DOHH2 (cell line): ENCODE results near the gene PIAS2.

Experiments
- H3F3A ChIP-seq: fragments of 200-600 bp; sonication (generic), shearing (Covaris generic); 2 replicates; pipeline ENCODE4 v1.6.0; 2016; ENCODE audit warnings: antibody characterized with exemption, mild to moderate bottlenecking; ENCODE audit not compliant: control insufficient read depth, insufficient read depth
- H3K27ac ChIP-seq: fragments of 200-600 bp; sonication (generic); 2 replicates; pipeline ENCODE4 v1.5.1; 2014; ENCODE audit warnings: low read depth, mild to moderate bottlenecking, low read length, moderate library complexity
- H3K27me3 ChIP-seq: fragments of 200-600 bp; sonication (generic); 2 replicates; pipeline ENCODE4 v1.6.1; 2014; ENCODE audit warnings: mild to moderate bottlenecking, low read length, mixed read lengths; ENCODE audit not compliant: control insufficient read depth
- H3K36me3 ChIP-seq: fragments of 200-600 bp; sonication (generic); 2 replicates; pipeline ENCODE4 v1.6.1; 2014; ENCODE audit warnings: mild to moderate bottlenecking, low read length, moderate library complexity, mixed read lengths; ENCODE audit not compliant: control insufficient read depth
- H3K4me1 ChIP-seq: fragments of 200-600 bp; sonication (generic); 2 replicates; pipeline ENCODE4 v1.6.1; 2014; ENCODE audit warnings: mild to moderate bottlenecking, low read length, mixed read lengths; ENCODE audit not compliant: control insufficient read depth
- H3K4me2 ChIP-seq: fragments of 200-600 bp; sonication (generic); 2 replicates; pipeline ENCODE4 v1.6.0; 2014; ENCODE audit warnings: mild to moderate bottlenecking, low read length, moderate library complexity
- H3K4me3 ChIP-seq: fragments of 200-600 bp; sonication (generic); 2 replicates; pipeline ENCODE4 v1.5.1; 2014; ENCODE audit warnings: mild to moderate bottlenecking, low read length, mixed read lengths
- H3K79me2 ChIP-seq: fragments of 200-600 bp; sonication (generic); 2 replicates; pipeline ENCODE4 v1.6.1; 2014; ENCODE audit warnings: mild to moderate bottlenecking, low read length, mixed read lengths; ENCODE audit not compliant: control insufficient read depth
- H3K9me2 ChIP-seq: fragments of 200-600 bp; sonication (generic); replicated peaks from 2 replicates; pipeline ENCODE4 v1.6.1; 2014; ENCODE audit warnings: mild to moderate bottlenecking, low read length, mixed read lengths; ENCODE audit not compliant: control insufficient read depth
- H3K9me3 ChIP-seq: fragments of 200-600 bp; sonication (generic); 2 replicates; pipeline ENCODE4 v1.6.1; 2014; ENCODE audit warnings: antibody characterized with exemption, low read length, mixed read lengths; ENCODE audit not compliant: control insufficient read depth, insufficient read depth
- H4K20me1 ChIP-seq: fragments of 200-600 bp; sonication (generic); 2 replicates; pipeline ENCODE4 v1.6.0; 2014; ENCODE audit warnings: low read depth, mild to moderate bottlenecking, antibody characterized with exemption, low read length, moderate library complexity; ENCODE audit not compliant: control insufficient read depth, insufficient read depth
- CTCF ChIP-seq: fragments of 200-600 bp; sonication (generic); IDR thresholded peaks from one replicate; pipeline ENCODE4 v1.5.1; 2014; ENCODE audit warnings: antibody characterized with exemption, mild to moderate bottlenecking, low read depth, low read length; ENCODE audit not compliant: poor library complexity, severe bottlenecking
- EZH2phosphoT487 ChIP-seq: fragments of 200-600 bp; sonication (generic); IDR thresholded peaks from 2 replicates; pipeline ENCODE4 v1.6.1; 2017; ENCODE audit warnings: borderline replicate concordance, mild to moderate bottlenecking, antibody characterized with exemption, low read length, moderate library complexity, mixed read lengths

The PIAS2 gene

GRCh38 chr18:46756025-46756558 lies 161.2 kb downstream of the PIAS2 start:
- no peak overlapping the region for H3K27ac ChIP-seq
- H3K4me3 ChIP-seq: no peak overlapping the region
- TF ChIP-seq CTCF: no peak

GRCh38 chr18:46755315-46756024 lies 161.8 kb downstream of the PIAS2 start:
- H3K4me3 ChIP-seq: no peak overlapping the region
- H3K9me2 ChIP-seq: no peaks in the 10 kb centered on the region

More at GRCh38 chr18:46756025-46756558, 161.2 kb downstream of the PIAS2 start:
- no peaks in the 10 kb centered on the region for H3K9me3 ChIP-seq
- no peaks in the 10 kb centered on the region for H4K20me1 ChIP-seq
- no peaks in the 10 kb centered on the region for H3K9me2 ChIP-seq
- H3K4me1 ChIP-seq: peaks cover 44% of the 10 kb centered on the region
- no peaks in the 10 kb centered on the region for H3K79me2 ChIP-seq
- peaks cover 10% of the 10 kb centered on the region; the same call in 1 of the 2 replicates for H3F3A ChIP-seq
- H3K27me3 ChIP-seq: peaks cover 65% of the 10 kb centered on the region
- no peak overlapping the region for H3K4me2 ChIP-seq
- H3K36me3 ChIP-seq: no peaks in the 10 kb centered on the region

GRCh38 chr18:46754661-46755292 lies 162.5 kb downstream of the PIAS2 start:
- Histone ChIP-seq H3F3A (peaks cover 13% of the 10 kb centered on the region; the same call in 1 of the 2 replicates), H3K27me3 (peaks cover 69% of the 10 kb centered on the region), H3K4me1 (peaks cover 41% of the 10 kb centered on the region), H3K36me3 (no peaks in the 10 kb centered on the region), H3K9me3 (no peaks in the 10 kb centered on the region), H4K20me1 (no peaks in the 10 kb centered on the region), H3K4me3 (no peak overlapping the region), H3K9me2 (no peaks in the 10 kb centered on the region), H3K27ac (no peak overlapping the region), H3K4me2 (peak overlapping the region; percentile 38), H3K79me2 (no peaks in the 10 kb centered on the region)
- TF ChIP-seq EZH2phosphoT487 (no peak), CTCF (no peak)

More at GRCh38 chr18:46755315-46756024, 161.8 kb downstream of the PIAS2 start:
- no peaks in the 10 kb centered on the region for H4K20me1 ChIP-seq
- peaks cover 10% of the 10 kb centered on the region; the same call in 1 of the 2 replicates for H3F3A ChIP-seq
- peaks cover 44% of the 10 kb centered on the region for H3K4me1 ChIP-seq
- H3K27me3 ChIP-seq: peaks cover 65% of the 10 kb centered on the region
- TF ChIP-seq CTCF (no peak), EZH2phosphoT487 (no peak)
- no peak overlapping the region for H3K27ac ChIP-seq
- H3K79me2 ChIP-seq: no peaks in the 10 kb centered on the region
- H3K9me3 ChIP-seq: no peaks in the 10 kb centered on the region
- H3K36me3 ChIP-seq: no peaks in the 10 kb centered on the region
- H3K4me2 ChIP-seq: no peak overlapping the region
